ENCODE results near the gene PLA2G7.

The PLA2G7 gene

DNA sequence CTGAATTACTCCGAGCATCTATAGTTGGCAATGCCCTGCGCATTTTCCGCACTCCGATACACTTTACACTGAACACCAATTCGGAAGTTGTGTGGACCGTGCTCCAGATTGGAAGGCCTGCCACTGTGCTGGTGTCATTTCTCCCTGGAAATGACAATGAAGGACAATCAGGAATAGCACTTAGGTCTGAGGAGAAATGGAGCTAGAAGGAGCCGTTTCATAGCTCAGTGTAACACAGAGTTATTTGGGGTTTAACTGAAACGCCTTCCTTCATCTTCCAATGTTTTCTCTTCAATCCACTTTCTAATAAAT is 501 bp upstream of the PLA2G7 start:
- Mint-ChIP-seq H3K4me1 (ENCODE audit: low read depth) (peaks cover 2% of the 10 kb centered on the region), H3K36me3 (ENCODE audit: low read depth) (no peaks in the 10 kb centered on the region), H3K9me3 (no peaks in the 10 kb centered on the region), H3K27ac (no peak overlapping the region), H3K4me3 (no peak overlapping the region), H3K27me3 (peaks cover 70% of the 10 kb centered on the region)
- no peak for DNase-seq

DNA sequence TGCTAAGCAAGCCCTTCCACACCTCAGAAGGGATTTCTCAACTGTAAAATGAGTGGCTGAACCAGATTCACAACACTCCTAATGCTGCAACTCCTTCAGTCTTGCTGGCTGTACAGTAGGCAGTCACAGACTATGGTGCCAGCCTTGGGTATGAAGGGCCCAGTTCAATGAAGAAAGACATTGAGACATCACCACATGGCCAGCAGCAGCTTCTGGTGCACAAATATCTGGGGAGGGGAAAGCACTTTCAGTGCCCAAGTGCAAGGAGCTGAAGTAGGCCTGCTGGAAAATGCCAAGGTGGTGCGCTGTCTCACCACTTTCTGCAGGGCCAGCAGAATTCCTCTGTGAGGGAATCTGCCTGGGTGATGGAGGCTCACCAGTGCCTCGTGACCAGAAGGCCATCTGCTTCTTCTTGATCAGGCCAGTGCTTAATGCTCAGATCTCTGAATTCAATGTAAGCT is 1.8 kb downstream of the PLA2G7 start:
- Mint-ChIP-seq H3K27me3 (peaks cover 87% of the 10 kb centered on the region), H3K4me1 (ENCODE audit: low read depth) (peaks cover 2% of the 10 kb centered on the region), H3K36me3 (ENCODE audit: low read depth) (no peaks in the 10 kb centered on the region), H3K9me3 (no peaks in the 10 kb centered on the region), H3K27ac (no peak overlapping the region), H3K4me3 (no peak overlapping the region)
- DNase-seq, result no peak

DNA sequence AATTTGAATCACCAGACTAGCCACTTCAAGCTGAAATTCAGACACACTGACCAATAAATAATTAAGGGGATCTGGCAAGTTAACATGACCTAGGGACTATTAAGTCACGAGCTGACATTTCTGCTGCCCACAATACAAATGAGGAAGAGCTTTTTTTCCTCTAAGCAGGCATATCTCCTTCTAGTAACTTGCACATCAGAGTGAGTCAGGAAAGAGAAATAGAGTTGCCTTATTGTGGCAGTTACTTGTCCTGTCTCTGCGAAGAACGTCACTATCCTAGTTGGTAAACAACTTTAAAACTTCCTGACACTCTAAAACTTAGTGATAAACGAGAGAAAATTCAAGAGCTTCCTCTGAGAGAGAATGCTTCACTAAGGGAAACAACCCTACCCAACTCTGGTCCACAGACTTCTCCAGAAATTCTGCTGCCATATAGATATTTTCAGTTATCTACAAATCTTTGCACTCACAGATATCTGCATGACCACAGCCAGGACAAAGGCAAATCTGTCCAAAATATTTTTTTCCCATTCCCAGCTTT is 4.2 kb downstream of the PLA2G7 start:
- peaks cover 2% of the 10 kb centered on the region for H3K4me1 Mint-ChIP-seq (ENCODE audit: low read depth)
- no peaks in the 10 kb centered on the region for H3K9me3 Mint-ChIP-seq
- no peak overlapping the region for H3K27ac Mint-ChIP-seq
- no peaks in the 10 kb centered on the region for H3K36me3 Mint-ChIP-seq (ENCODE audit: low read depth)
- no peak overlapping the region for H3K4me3 Mint-ChIP-seq
- H3K27me3 Mint-ChIP-seq, result peaks cover 78% of the 10 kb centered on the region
- DNase-seq, result no peak

DNA sequence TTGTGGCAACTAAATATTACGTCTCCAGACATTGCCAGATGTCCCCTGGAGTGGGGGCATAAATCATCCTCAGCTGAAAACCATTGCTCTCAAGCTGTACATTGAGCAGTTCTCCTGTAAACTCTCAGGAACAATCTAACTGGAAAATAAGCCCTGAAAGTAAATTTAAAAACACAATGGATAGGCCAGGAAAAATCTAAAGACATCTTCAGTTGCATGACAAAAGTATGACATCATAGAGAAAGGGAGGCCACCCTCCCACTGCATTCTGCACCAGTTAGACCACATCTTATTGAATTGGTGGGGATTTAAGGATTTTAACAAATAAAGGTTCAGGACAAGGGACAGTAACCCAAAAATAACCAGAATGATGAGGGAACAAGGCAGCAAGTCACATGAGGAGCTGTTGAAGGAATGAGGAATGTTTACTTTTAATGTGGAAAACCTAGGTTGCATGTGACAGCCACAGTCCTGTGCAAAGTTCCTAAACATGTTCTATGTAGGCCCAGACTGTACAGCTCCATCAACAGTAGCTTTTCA is 5.3 kb downstream of the PLA2G7 start:
- Mint-ChIP-seq H3K27ac (no peak overlapping the region), H3K27me3 (peaks cover 73% of the 10 kb centered on the region), H3K9me3 (no peaks in the 10 kb centered on the region), H3K4me3 (no peak overlapping the region), H3K36me3 (ENCODE audit: low read depth) (no peaks in the 10 kb centered on the region), H3K4me1 (ENCODE audit: low read depth) (peaks cover 2% of the 10 kb centered on the region)
- DNase-seq, result no peak

DNA sequence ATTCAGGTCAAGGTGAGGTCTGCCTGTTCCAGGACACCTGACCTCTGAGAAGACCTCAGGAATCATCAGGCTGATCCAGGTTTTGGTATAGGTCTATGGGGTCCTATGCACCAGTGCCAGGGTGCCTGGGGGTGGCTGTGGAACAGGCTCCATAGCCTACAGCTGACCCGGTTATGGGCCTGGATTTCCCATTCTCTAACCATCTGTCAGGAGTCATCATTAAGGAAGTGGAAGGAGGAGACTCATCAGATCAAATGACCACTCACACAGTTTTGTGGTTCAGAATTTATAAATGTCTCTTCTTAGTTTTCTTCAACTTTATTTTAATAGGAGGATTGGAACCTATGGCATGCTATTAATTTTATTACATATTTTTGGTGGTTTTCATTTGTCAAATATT is 14.8 kb downstream of the PLA2G7 start:
- Mint-ChIP-seq H3K4me1 (ENCODE audit: low read depth) (peaks cover 2% of the 10 kb centered on the region), H3K27ac (no peak overlapping the region), H3K4me3 (no peak overlapping the region), H3K36me3 (ENCODE audit: low read depth) (no peaks in the 10 kb centered on the region), H3K9me3 (no peaks in the 10 kb centered on the region), H3K27me3 (peaks cover 52% of the 10 kb centered on the region)
- no peak for DNase-seq

DNA sequence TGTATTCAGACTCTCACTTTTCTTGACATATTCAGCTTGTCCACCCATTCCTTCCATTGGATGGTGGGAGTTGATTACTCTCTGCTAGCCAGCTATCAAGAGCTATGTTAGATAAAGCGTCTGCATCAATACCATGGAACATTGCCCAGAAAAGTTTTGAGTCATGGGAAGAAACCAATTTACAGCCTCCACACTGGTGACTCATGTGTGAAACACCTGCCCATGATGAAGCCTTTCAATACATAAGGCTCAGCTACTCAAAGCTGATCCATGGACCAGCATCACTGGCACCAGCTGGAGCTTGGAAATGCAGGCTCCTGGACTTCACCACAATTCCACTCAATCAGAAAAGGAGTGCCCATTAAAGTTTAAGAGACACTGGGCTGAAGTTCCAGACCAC is 16.1 kb downstream of the PLA2G7 start:
- no peak for DNase-seq
- peaks cover 2% of the 10 kb centered on the region for H3K4me1 Mint-ChIP-seq (ENCODE audit: low read depth)
- no peak overlapping the region for H3K27ac Mint-ChIP-seq
- no peaks in the 10 kb centered on the region for H3K36me3 Mint-ChIP-seq (ENCODE audit: low read depth)
- H3K4me3 Mint-ChIP-seq, result no peak overlapping the region
- no peaks in the 10 kb centered on the region for H3K9me3 Mint-ChIP-seq
- peaks cover 44% of the 10 kb centered on the region for H3K27me3 Mint-ChIP-seq

DNA sequence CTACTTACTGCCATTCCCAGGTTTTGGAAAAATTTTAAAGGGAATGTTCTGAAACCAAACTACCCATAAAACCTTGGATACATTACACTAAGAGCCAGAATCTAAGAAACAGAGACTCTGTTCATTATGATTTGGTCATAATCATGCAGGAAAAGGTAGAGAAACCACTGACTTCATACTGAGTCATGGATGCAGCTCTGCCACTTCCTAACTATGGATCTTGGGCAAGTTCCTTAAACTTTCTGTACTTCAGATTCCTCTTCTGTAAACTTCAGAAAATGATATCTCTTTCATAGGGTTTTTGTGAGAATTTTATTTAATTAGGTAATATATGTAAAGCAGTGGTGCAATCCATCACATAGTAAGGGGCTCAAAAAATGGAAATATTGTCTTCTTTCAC is 20.0 kb downstream of the PLA2G7 start:
- Mint-ChIP-seq H3K9me3 (no peaks in the 10 kb centered on the region), H3K4me1 (ENCODE audit: low read depth) (peaks cover 2% of the 10 kb centered on the region), H3K27ac (no peak overlapping the region), H3K27me3 (peaks cover 34% of the 10 kb centered on the region), H3K4me3 (no peak overlapping the region), H3K36me3 (ENCODE audit: low read depth) (no peaks in the 10 kb centered on the region)
- DNase-seq, result no peak

DNA sequence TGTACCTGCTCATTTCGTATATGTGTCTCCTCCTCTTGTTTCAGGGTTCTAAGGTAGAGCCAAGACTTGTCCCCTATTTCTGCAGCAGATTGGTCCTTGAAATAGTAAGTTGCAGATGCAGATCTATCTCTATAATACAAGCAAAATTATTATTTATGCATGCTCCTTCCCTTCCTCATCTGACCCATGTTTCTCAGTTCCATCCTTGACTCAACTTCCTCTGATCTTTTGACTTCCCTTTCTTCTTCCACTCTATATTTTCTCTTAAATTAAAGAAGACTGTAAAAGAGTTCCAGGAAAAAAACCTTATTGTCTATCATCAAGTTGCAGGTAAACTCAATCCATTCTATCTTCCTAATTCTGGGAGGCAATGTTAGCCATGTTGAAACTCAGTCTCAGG is 23.7 kb downstream of the PLA2G7 start:
- no peak for DNase-seq
- no peaks in the 10 kb centered on the region for H3K36me3 Mint-ChIP-seq (ENCODE audit: low read depth)
- H3K27ac Mint-ChIP-seq, result no peak overlapping the region
- no peaks in the 10 kb centered on the region for H3K9me3 Mint-ChIP-seq
- H3K4me3 Mint-ChIP-seq, result no peak overlapping the region
- no peaks in the 10 kb centered on the region for H3K4me1 Mint-ChIP-seq (ENCODE audit: low read depth)
- H3K27me3 Mint-ChIP-seq, result peaks cover 29% of the 10 kb centered on the region

DNA sequence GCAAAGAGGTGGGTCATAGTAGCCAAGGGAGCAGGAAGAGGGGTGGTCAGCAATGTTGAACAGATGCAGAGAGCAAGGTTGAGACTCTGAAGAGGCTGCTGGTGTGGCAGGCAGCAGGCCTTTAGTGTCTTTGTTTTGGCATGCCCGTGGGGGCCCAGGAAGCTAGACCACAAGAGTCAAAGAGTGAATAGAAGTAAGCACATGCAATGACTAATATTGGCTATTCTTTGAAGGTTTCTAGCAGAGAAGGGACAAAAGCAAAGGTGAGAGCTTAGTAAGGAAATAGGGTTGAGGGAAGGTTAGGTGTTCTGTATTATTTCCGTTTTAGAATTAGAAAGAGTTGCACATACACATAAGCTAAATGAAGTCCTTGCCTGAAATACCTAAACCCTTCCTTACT is 28.7 kb downstream of the PLA2G7 start:
- peaks cover 52% of the 10 kb centered on the region for H3K27me3 Mint-ChIP-seq
- no peaks in the 10 kb centered on the region for H3K4me1 Mint-ChIP-seq (ENCODE audit: low read depth)
- H3K4me3 Mint-ChIP-seq, result no peak overlapping the region
- H3K27ac Mint-ChIP-seq, result no peak overlapping the region
- no peak for DNase-seq
- no peaks in the 10 kb centered on the region for H3K9me3 Mint-ChIP-seq
- no peaks in the 10 kb centered on the region for H3K36me3 Mint-ChIP-seq (ENCODE audit: low read depth)

DNA sequence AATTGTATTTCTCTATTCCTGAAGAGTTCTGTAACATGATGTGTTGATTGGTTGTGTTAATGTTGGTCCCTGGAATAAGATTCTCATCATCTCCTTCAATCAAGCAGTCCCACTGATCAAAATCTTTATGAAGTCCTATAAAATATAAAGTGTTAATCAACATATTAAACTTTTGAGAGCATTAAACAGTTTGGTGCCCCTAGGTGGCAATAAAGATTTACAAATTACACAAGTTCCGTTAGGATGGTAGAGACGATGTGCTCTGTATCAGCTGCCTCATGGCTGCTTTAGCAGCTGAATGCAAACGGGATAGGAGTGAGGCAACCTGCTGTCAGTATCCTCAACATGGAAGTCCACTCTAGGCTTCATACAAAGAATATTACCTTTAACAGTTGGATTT is 30.6 kb downstream of the PLA2G7 start:
- H3K4me1 Mint-ChIP-seq (ENCODE audit: low read depth), result peaks cover 1% of the 10 kb centered on the region
- no peak overlapping the region for H3K4me3 Mint-ChIP-seq
- no peak overlapping the region for H3K27ac Mint-ChIP-seq
- no peak for DNase-seq
- H3K9me3 Mint-ChIP-seq, result no peaks in the 10 kb centered on the region
- H3K36me3 Mint-ChIP-seq (ENCODE audit: low read depth), result no peaks in the 10 kb centered on the region
- H3K27me3 Mint-ChIP-seq, result peaks cover 53% of the 10 kb centered on the region

DNA sequence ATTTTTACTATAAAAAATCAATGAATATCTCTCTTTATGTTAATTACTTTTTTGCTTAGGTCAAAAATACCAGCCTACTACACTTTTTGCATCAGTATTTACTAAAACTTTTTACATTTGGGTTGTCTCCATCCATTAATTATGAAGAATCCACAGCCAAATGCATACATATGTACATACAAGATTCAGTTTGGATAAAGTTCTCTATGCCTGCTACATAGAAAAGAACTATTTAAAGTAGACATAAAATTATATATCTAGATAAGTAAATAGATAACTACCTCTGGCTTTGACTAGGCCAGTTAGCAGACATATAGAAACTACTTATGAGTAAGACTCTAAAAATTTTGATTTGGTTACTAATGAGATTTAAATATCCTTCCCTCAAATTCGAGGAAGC is 35.2 kb downstream of the PLA2G7 start:
- no peaks in the 10 kb centered on the region for H3K9me3 Mint-ChIP-seq
- no peaks in the 10 kb centered on the region for H3K36me3 Mint-ChIP-seq (ENCODE audit: low read depth)
- no peak for DNase-seq
- no peak overlapping the region for H3K27ac Mint-ChIP-seq
- H3K4me3 Mint-ChIP-seq, result no peak overlapping the region
- H3K4me1 Mint-ChIP-seq (ENCODE audit: low read depth), result peaks cover 1% of the 10 kb centered on the region
- peaks cover 51% of the 10 kb centered on the region for H3K27me3 Mint-ChIP-seq

DNA sequence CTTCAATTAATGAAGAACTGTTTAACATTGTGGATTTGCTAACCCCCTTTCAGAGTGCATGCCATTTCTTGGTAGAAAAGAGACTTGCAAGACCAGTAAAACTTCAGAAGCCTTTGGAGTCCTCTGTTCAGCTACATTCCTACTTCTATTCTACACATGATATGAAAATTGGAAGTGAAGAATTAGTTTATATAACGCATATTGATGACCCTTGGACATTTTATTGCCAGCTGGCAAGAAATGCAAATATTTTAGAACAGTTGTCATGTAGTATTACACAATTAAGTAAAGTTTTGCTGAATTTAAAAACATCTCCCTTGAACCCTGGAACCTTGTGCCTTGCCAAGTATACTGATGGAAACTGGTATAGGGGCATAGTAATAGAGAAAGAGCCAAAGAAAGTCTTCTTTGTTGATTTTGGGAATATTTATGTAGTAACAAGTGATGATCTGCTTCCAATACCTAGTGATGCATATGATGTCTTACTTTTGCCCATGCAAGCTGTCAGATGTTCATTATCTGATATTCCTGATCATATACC is 44.2 kb downstream of the PLA2G7 start:
- no peak for DNase-seq
- Mint-ChIP-seq H3K9me3 (no peaks in the 10 kb centered on the region), H3K36me3 (ENCODE audit: low read depth) (no peaks in the 10 kb centered on the region), H3K27ac (no peak overlapping the region), H3K4me3 (no peak overlapping the region), H3K27me3 (peaks cover 26% of the 10 kb centered on the region), H3K4me1 (ENCODE audit: low read depth) (no peaks in the 10 kb centered on the region)

DNA sequence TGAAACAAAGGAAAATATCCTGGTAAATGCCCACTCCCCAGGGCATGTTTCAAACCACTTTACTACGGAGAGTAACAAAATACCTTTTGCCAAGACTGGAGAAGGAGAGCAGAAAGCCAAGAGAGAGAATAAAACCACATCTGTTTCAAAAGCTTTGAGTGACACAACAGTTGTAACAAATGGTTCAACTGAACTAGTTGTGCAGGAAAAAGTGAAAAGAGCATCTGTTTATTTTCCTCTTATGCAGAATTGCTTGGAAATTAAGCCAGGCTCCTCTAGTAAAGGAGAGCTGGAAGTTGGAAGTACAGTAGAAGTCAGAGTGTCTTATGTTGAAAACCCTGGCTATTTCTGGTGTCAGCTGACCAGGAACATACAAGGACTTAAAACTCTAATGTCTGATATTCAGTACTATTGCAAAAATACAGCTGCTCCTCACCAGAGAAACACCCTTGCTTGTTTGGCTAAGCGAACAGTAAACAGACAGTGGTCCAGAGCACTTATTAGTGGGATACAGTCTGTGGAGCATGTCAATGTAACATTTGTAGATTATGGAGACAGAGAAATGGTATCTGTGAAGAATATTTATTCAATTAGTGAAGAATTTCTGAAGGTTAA is 44.9 kb downstream of the PLA2G7 start:
- Mint-ChIP-seq H3K36me3 (ENCODE audit: low read depth) (no peaks in the 10 kb centered on the region), H3K9me3 (no peaks in the 10 kb centered on the region), H3K4me3 (no peak overlapping the region), H3K4me1 (ENCODE audit: low read depth) (no peaks in the 10 kb centered on the region), H3K27ac (no peak overlapping the region), H3K27me3 (peaks cover 19% of the 10 kb centered on the region)
- DNase-seq, result no peak

DNA sequence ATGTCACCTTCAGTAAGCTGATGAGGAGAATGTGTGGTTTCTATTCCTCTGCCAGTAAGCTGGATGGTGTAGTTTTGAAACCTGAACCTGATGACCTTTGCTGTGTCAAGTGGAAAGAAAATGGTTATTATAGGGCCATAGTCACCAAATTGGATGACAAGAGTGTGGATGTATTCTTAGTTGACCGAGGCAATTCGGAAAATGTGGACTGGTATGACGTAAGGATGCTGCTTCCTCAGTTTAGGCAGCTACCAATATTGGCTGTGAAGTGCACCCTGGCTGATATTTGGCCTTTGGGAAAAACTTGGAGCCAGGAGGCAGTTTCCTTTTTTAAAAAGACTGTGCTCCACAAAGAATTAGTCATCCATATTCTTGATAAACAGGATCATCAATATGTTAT is 45.5 kb downstream of the PLA2G7 start:
- Mint-ChIP-seq H3K9me3 (no peaks in the 10 kb centered on the region), H3K27me3 (peaks cover 19% of the 10 kb centered on the region), H3K36me3 (ENCODE audit: low read depth) (no peaks in the 10 kb centered on the region), H3K27ac (no peak overlapping the region), H3K4me3 (no peak overlapping the region), H3K4me1 (ENCODE audit: low read depth) (no peaks in the 10 kb centered on the region)
- DNase-seq, result no peak

DNA sequence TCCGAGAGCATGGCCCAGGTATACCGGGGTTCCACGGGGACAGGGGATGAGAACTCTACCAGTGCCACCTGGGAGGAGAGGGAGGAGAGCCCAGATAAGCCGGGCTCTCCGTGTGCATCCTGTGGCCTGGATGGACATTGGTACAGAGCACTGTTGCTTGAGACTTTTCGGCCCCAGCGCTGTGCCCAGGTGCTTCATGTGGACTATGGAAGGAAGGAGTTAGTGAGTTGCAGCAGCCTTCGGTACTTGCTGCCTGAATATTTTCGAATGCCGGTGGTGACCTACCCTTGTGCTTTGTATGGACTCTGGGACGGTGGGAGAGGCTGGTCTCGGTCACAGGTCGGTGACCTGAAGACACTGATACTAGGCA is 46.2 kb downstream of the PLA2G7 start:
- no peak for DNase-seq
- H3K9me3 Mint-ChIP-seq, result no peaks in the 10 kb centered on the region
- no peaks in the 10 kb centered on the region for H3K4me1 Mint-ChIP-seq (ENCODE audit: low read depth)
- H3K36me3 Mint-ChIP-seq (ENCODE audit: low read depth), result no peaks in the 10 kb centered on the region
- no peak overlapping the region for H3K4me3 Mint-ChIP-seq
- H3K27ac Mint-ChIP-seq, result no peak overlapping the region
- H3K27me3 Mint-ChIP-seq, result peaks cover 19% of the 10 kb centered on the region

Data from activated T-cell treated with anti-CD3 and anti-CD28 coated beads, Interleukin-2, amount 50 U/mL, for 24 hours (primary cell).